ENCODE data around the gene TBC1D4. TPM values are rescaled to one million over a fixed set of nuclear protein-coding genes. Genes with fewer than 3 reads are reported as not detected.

TBC1D4 gene
- total RNA-seq, 4 donors from 2014 or later, result 31.0 to 91.3 (median 46.1) TPM

DNA sequence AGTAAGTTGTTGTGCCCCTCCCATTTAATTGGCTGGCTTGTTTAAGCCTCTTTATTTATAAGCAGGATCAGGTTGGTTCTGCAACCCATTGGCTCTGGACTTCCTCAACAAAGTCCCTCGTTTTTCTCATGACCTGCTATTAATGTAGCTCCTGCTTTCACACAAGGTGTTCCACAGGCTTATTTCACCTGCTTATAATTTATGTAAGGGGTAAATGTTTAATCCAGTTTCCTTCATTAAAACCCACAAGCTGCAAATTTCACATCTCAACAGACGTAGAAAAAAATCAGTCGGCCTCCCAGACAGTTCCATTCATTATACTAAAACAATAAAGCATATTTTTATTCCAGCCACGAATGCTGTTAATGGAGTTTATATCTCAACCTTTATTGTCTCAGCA, 86.1 kb downstream of the TBC1D4 start:
- H3K4me3 ChIP-seq, result no peak overlapping the region
- in situ Hi-C loops (cut with MboI; ENCODE audit: low pct_ligation_motif_present in 1 of 4, low pct_unique_long_range_greater_than_20kb in 1 of 4, low sequenced_read_pairs in 3 of 4), result no loop called here
- TF ChIP-seq POLR2A (IDR thresholded peaks at IDR 0.05), result no peak
- TF ChIP-seq, protein P1, sequence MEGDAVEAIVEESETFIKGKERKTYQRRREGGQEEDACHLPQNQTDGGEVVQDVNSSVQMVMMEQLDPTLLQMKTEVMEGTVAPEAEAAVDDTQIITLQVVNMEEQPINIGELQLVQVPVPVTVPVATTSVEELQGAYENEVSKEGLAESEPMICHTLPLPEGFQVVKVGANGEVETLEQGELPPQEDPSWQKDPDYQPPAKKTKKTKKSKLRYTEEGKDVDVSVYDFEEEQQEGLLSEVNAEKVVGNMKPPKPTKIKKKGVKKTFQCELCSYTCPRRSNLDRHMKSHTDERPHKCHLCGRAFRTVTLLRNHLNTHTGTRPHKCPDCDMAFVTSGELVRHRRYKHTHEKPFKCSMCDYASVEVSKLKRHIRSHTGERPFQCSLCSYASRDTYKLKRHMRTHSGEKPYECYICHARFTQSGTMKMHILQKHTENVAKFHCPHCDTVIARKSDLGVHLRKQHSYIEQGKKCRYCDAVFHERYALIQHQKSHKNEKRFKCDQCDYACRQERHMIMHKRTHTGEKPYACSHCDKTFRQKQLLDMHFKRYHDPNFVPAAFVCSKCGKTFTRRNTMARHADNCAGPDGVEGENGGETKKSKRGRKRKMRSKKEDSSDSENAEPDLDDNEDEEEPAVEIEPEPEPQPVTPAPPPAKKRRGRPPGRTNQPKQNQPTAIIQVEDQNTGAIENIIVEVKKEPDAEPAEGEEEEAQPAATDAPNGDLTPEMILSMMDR (IDR thresholded peaks at IDR 0.05), result no peak
- TF ChIP-seq POLR2AphosphoS5 (IDR thresholded peaks at IDR 0.05), result no peak
- TF ChIP-seq EP300 (IDR thresholded peaks at IDR 0.05; ENCODE audit: low read depth), result no peak
- H3K36me3 ChIP-seq, result no peaks in the 10 kb centered on the region
- 34 to 38% methylated on average over 4 of the region's 4 CpGs for WGBS, 2 donors (ENCODE audit: low coverage in 1 of 2)
- H3K27ac ChIP-seq, result no peak overlapping the region
- intact Hi-C loops (cut with DNase I; ENCODE audit: low total_unique reads), result no loop called here
- DNase-seq, result no peak
- no peaks in the 10 kb centered on the region for H3K9me3 ChIP-seq
- peaks cover 0 to 2% (median 0%) of the 10 kb centered on the region in 4 donors for H3K4me1 ChIP-seq
- no peaks in the 10 kb centered on the region for H3K27me3 ChIP-seq

DNA sequence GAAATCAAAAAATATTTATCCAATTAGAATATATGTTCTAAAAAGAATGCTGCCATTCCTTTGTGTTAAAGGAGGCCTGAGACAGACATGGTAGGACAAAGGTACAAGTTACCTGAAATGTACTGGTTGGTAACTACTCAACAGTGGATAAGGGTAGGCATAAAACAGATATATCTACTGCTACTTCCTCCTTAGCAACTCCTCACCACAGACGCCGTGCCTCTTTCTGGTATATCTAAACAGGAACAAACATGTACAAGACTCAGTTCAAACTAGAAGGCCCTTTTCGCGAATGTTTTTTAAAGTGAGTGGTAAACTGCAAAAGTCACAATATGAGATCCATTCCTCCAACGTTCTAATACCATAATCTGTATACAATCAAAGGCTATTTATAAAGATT, 86.9 kb downstream of the TBC1D4 start:
- Histone ChIP-seq H3K4me1 (peaks cover 0 to 2% (median 0%) of the 10 kb centered on the region in 4 donors), H3K36me3 (no peaks in the 10 kb centered on the region), H3K4me3 (no peak overlapping the region), H3K27me3 (no peaks in the 10 kb centered on the region), H3K9me3 (no peaks in the 10 kb centered on the region), H3K27ac (no peak overlapping the region)
- no peak for TF ChIP-seq EP300 (IDR thresholded peaks at IDR 0.05; ENCODE audit: low read depth)
- TF ChIP-seq POLR2A (IDR thresholded peaks at IDR 0.05), result no peak
- TF ChIP-seq, protein P1 (IDR thresholded peaks at IDR 0.05), result no peak
- TF ChIP-seq POLR2AphosphoS5 (IDR thresholded peaks at IDR 0.05), result no peak
- WGBS, 2 donors (ENCODE audit: low coverage in 1 of 2), result 54 to 63% methylated on average over 2 to 5 of the region's 5 CpGs
- in situ Hi-C loops (cut with MboI; ENCODE audit: low pct_ligation_motif_present in 1 of 4, low pct_unique_long_range_greater_than_20kb in 1 of 4, low sequenced_read_pairs in 3 of 4), result no loop called here
- DNase-seq, result no peak
- intact Hi-C loops (cut with DNase I; ENCODE audit: low total_unique reads), result no loop called here

DNA sequence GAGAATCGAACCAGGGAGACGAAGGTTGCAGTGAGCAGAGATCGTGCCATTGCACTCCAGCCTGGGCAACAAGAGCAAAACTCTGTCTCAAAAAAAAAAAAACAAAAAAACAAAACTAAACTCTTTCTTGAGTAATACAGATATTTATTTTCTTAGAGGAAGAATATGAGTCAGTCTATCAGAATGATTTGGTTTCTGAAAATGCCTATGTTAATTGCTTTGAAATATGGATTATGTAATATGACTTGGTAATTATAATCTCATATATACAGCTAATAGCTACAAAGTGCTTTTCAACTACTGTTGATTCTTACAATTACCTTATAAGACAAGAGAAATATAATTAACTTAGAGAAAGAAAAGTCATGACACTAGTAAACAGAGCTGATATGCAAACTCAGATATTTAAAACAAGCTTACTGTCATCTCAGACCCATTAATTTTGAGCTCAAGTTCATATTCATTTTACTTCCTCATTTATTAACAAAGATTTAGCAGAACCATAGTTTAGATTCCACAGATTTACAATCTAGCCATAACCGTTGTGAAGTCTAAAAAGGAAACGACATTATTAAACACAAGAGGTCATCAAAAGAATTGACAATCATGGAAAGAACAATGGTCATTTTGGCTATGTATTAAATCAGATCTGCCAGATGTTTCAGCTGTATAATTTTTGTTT, 88.0 kb downstream of the TBC1D4 start:
- Histone ChIP-seq H3K36me3 (no peaks in the 10 kb centered on the region), H3K4me3 (no peak overlapping the region), H3K9me3 (no peaks in the 10 kb centered on the region), H3K27me3 (no peaks in the 10 kb centered on the region), H3K4me1 (peaks cover 0 to 2% (median 0%) of the 10 kb centered on the region in 4 donors), H3K27ac (no peak overlapping the region)
- intact Hi-C loops (cut with DNase I; ENCODE audit: low total_unique reads) (no loop called here), in situ Hi-C loops (cut with MboI; ENCODE audit: low pct_ligation_motif_present in 1 of 4, low pct_unique_long_range_greater_than_20kb in 1 of 4, low sequenced_read_pairs in 3 of 4) (no loop called here)
- no peak for DNase-seq
- no peak for TF ChIP-seq EP300 (IDR thresholded peaks at IDR 0.05; ENCODE audit: low read depth)
- TF ChIP-seq POLR2A (IDR thresholded peaks at IDR 0.05), result no peak
- TF ChIP-seq, protein P1 (IDR thresholded peaks at IDR 0.05), result no peak
- no peak for TF ChIP-seq POLR2AphosphoS5 (IDR thresholded peaks at IDR 0.05)
- WGBS, 2 donors (ENCODE audit: low coverage in 1 of 2), result 56 to 60% methylated on average over 5 of the region's 5 CpGs

DNA sequence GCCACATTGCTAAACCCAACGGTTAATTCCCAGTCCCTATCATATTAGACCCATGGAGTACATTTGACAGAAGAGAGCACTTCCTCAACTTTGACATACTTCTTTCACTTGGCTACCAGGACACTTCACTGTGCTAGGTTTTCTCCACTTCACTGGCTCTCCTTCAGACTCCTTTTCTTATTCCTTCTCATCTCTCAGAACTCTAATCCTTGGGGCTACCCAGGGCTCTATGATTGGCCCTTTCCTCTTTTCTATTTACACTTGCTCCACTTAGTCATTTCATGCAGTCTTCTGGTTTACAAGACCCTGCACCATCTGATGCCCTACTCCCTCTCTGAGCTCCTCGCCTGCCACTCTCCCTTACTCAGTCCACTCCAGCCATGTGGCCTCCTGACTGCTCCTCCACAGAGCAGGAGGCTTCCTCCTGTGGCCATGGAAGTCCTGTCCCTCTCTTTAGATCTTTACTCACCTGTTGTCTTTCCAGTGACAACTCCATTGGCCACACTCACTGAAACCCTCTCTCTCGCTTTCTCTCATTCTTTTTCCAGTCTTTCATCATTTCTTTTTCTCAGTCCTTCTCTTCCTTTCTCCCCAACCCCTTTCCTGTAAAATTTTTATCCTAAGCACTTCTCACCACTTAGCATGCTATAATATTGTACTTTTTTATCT, 90.4 kb downstream of the TBC1D4 start:
- no peak overlapping the region for H3K27ac ChIP-seq
- peaks cover 0 to 2% (median 0%) of the 10 kb centered on the region in 4 donors for H3K4me1 ChIP-seq
- no peaks in the 10 kb centered on the region for H3K9me3 ChIP-seq
- in situ Hi-C loops (cut with MboI; ENCODE audit: low pct_ligation_motif_present in 1 of 4, low pct_unique_long_range_greater_than_20kb in 1 of 4, low sequenced_read_pairs in 3 of 4) (no loop called here), intact Hi-C loops (cut with DNase I; ENCODE audit: low total_unique reads) (no loop called here)
- no peaks in the 10 kb centered on the region for H3K36me3 ChIP-seq
- TF ChIP-seq, protein P1 (IDR thresholded peaks at IDR 0.05), result no peak
- TF ChIP-seq EP300 (IDR thresholded peaks at IDR 0.05; ENCODE audit: low read depth), result no peak
- no peak for TF ChIP-seq POLR2AphosphoS5 (IDR thresholded peaks at IDR 0.05)
- no peak for TF ChIP-seq POLR2A (IDR thresholded peaks at IDR 0.05)
- no peak overlapping the region for H3K4me3 ChIP-seq
- 83% methylated on average over 2 to 3 of the region's 3 CpGs for WGBS, 2 donors (ENCODE audit: low coverage in 1 of 2)
- DNase-seq, result no peak
- no peaks in the 10 kb centered on the region for H3K27me3 ChIP-seq
